Smooth muscle cell of the coronary artery (primary cell): Measurements from ENCODE around the gene ITLN1. TPM values are rescaled to one million over a fixed set of nuclear protein-coding genes. Genes with fewer than 3 reads are reported as not detected.

Experiments
- total RNA-seq: library from RNA; depleted of rRNA; stranded (reverse); fragments of >200 nt; gene quantifications from 2 replicates; pipeline ENCODE4 v1.2.3, GENCODE V29; 2014; ENCODE audit warnings: low replicate concordance

The ITLN1 gene
- 0.30 and 0.35 TPM in 2 replicates for total RNA-seq

DNA sequence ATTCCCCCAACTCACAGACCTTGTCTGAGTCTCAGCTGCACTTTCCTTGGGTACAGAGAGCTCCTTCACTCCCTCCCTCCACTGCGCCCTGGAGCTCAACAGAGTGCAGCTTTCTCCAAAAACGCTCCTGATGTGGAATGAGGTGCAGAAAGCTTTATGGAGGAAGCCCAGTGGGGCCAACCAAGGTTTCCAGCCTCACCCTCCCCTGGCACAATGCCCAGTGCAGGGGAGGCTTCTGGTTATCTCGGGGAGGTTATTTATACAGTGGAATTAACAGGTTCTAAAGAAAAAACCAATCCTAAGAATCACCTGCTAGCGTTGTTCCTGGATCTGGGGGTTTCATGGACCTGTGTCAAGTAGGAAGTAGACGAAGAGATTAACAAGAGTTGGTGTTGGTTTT, at the start of gene ITLN1:
ITLN1 (minus strand) TSS at position 139 of the 400 bp plus-strand sequence. CDS start 303 bp downstream, outside the sequence.

DNA sequence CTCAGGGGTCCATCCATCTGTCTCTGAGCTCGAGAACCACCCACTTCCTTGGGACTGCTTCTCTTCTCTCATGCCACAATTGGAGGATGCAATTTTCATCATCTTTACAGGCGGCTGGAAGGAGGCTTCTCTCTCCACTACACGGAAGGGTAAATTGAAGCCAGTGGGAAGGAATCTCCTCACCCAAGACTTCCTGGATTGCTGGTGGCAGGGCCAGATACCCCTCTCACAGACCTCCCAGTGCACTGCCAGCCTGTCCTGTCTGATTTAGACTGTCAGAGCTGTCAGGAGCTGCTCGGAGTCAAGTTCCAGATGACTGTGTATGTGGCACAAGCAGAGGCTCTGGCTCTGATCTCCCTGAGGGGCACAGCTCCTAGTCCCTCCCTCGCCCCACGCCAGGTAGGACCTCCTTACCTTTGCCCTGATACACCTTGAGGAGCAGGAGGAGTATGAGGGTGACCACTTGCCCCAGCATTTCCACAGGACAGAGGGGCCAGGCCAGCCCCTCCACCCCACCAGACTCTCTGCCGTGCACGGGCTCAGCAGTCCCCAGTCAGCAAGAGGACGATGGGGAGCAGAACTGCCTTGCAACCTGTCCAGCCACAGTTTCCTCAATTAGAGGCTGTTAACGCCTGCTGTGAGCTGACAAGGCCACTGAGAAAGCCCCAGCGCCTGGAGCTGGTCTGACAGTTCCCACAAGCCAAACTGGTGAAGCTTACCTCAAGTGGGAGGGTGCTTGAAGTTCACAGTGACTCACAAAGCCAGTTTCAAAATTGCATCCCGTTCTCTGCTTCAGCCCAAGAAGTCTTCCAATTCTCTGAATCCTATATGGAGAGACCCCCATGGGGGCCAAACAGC, 22.5 kb downstream of the ITLN1 start, which contains the start of gene CD244:
CD244 (minus strand) TSS at position 685 of the 858 bp plus-strand sequence; CDS start at position 475, 210 bp downstream.

Other genes starting within 250 kb of the ITLN1 start
- gene SLAMF1, start 238.1 kb downstream of the ITLN1 start, total RNA-seq, result not detected in 2 replicates
- gene CD48, start 173.4 kb downstream of the ITLN1 start, total RNA-seq, result not detected in 2 replicates
- not detected in 2 replicates for gene SLAMF7, start 145.9 kb downstream of the ITLN1 start, total RNA-seq
- not detected in 2 replicates for gene LY9, start 89.0 kb downstream of the ITLN1 start, total RNA-seq
- gene CD244, start 22.3 kb downstream of the ITLN1 start, total RNA-seq, result 0.15 TPM in 1 of 2 replicates, not detected in the other
- 0.82 and 1.5 TPM in 2 replicates for gene ITLN2, start 69.6 kb upstream of the ITLN1 start, total RNA-seq
- 20.8 and 24.5 TPM in 2 replicates for gene F11R, start 136.0 kb upstream of the ITLN1 start, total RNA-seq
- 1.5 and 15.6 TPM in 2 replicates for gene TSTD1, start 153.8 kb upstream of the ITLN1 start, total RNA-seq
- gene USF1, start 160.8 kb upstream of the ITLN1 start, total RNA-seq, result 83.1 and 162 TPM in 2 replicates
- gene ARHGAP30, start 184.7 kb upstream of the ITLN1 start, total RNA-seq, result under 0.01 TPM in 1 of 2 replicates, not detected in the other
- gene NECTIN4, start 204.4 kb upstream of the ITLN1 start, total RNA-seq, result 0.35 and 2.3 TPM in 2 replicates
- 0.23 and 1.5 TPM in 2 replicates for gene KLHDC9, start 213.2 kb upstream of the ITLN1 start, total RNA-seq
- 71.7 and 95.0 TPM in 2 replicates for gene PFDN2, start 232.9 kb upstream of the ITLN1 start, total RNA-seq
- 14.2 and 15.7 TPM in 2 replicates for gene NIT1, start 232.9 kb upstream of the ITLN1 start, total RNA-seq
- 25.9 and 37.3 TPM in 2 replicates for gene DEDD, start 247.5 kb upstream of the ITLN1 start, total RNA-seq